Measurements from ENCODE around the gene HBS1L. TPM values are rescaled to one million over a fixed set of nuclear protein-coding genes. Genes with fewer than 3 reads are reported as not detected.

HBS1L gene
- total RNA-seq, 1 donor from 2014 or later: 94.4 TPM

DNA sequence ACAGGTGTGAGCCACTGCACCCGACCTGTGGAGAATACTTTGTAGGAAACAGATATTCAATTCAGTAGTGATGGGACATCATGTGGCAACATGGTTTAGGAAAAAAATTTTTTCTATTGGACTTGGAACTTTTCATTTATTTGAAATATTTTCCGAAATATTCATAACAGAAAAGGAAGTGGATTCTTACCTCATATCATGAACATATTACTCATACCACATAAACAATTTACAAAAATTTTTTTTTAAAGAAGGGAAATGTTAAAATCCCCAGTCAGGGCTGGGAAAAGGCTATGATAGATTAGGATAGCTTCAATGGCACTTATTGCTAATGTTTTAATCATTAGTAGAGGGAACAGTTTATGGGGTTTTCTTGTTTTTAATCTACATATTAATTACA lies 97.9 kb downstream of the HBS1L start:
- no peak overlapping the region for H3K4me3 Mint-ChIP-seq
- intact Hi-C loops (cut with micrococcal nuclease): loop anchor here (1.0 to 10.0 kb wide), 3 partner anchors 23 to 672 kb away; no protein-coding TSS in a partner anchor
- peaks cover 21% of the 10 kb centered on the region for H3K4me1 Mint-ChIP-seq
- H3K9me3 Mint-ChIP-seq: no peaks in the 10 kb centered on the region
- H3K27me3 Mint-ChIP-seq: no peaks in the 10 kb centered on the region
- H3K27ac Mint-ChIP-seq: peak overlapping the region; percentile 18
- DNase-seq: no peak
- peaks cover 29% of the 10 kb centered on the region for H3K36me3 Mint-ChIP-seq (ENCODE audit: low read depth)

DNA sequence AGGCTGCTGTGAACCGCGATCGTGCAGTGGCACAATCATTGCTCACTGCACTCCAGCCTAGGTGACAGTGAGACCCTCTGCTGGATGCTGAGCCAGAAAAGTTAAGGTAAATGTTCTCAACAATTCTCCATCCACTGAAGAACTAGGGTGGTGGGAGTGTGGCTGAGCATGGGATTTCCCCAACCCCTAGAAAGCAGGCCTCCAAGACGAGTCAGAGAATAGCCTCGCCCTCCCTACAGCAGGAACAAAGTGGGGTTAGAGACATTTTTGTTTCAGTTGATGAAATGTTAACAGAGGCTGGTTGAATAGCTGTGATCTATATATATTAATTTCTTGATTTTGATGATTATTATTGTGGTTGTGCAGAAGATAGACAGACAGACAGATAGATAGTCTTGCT lies 98.6 kb downstream of the HBS1L start:
- H3K27me3 Mint-ChIP-seq: no peaks in the 10 kb centered on the region
- no peaks in the 10 kb centered on the region for H3K9me3 Mint-ChIP-seq
- H3K4me1 Mint-ChIP-seq: peaks cover 15% of the 10 kb centered on the region
- DNase-seq: peak; percentile 54
- H3K27ac Mint-ChIP-seq: no peak overlapping the region
- H3K4me3 Mint-ChIP-seq: no peak overlapping the region
- intact Hi-C loops (cut with micrococcal nuclease): loop anchor here (1.0 to 10.0 kb wide), 3 partner anchors 23 to 671 kb away; no protein-coding TSS in a partner anchor
- H3K36me3 Mint-ChIP-seq (ENCODE audit: low read depth): peaks cover 23% of the 10 kb centered on the region

DNA sequence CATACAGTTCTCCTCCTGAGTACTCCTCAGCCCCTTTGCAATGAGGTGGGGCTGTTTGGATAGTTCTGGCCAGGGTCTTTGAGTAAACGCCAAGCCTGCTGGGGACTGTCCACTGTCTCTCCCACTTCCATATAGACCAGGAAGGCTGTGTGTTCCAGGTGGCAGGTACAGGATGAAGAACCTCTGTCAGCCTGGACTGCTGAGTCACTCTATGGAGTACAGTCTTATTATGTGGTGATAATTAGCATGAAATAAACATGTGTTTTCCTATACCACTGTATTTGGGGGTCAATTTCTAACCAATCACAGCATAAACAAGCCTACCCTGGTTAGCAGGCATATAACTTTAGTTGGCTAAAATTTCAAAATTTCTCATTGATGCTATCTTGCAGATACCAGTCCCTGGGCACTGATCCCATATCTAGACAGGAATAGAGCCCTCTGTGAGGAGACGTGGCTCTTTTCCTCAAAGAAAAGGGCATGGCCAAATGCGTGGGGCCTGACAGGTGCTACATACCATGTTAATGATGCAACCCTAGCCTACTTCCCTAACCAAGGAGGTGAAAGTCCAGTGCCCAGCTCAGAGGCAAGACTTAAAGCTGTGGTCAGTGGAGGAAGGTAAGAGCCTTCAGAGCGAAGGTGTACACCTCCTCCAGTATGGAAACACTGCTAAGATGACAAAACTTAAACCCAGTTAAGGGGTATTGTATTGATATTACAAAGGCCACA lies 100.2 kb downstream of the HBS1L start:
- H3K9me3 Mint-ChIP-seq: no peaks in the 10 kb centered on the region
- intact Hi-C loops (cut with micrococcal nuclease): loop anchor here (10.0 kb wide), 1 partner anchor 670 kb away; no protein-coding TSS in a partner anchor
- H3K36me3 Mint-ChIP-seq (ENCODE audit: low read depth): peaks cover 13% of the 10 kb centered on the region
- H3K27me3 Mint-ChIP-seq: no peaks in the 10 kb centered on the region
- no peak overlapping the region for H3K4me3 Mint-ChIP-seq
- H3K27ac Mint-ChIP-seq: no peak overlapping the region
- peaks cover 13% of the 10 kb centered on the region for H3K4me1 Mint-ChIP-seq
- DNase-seq: no peak

DNA sequence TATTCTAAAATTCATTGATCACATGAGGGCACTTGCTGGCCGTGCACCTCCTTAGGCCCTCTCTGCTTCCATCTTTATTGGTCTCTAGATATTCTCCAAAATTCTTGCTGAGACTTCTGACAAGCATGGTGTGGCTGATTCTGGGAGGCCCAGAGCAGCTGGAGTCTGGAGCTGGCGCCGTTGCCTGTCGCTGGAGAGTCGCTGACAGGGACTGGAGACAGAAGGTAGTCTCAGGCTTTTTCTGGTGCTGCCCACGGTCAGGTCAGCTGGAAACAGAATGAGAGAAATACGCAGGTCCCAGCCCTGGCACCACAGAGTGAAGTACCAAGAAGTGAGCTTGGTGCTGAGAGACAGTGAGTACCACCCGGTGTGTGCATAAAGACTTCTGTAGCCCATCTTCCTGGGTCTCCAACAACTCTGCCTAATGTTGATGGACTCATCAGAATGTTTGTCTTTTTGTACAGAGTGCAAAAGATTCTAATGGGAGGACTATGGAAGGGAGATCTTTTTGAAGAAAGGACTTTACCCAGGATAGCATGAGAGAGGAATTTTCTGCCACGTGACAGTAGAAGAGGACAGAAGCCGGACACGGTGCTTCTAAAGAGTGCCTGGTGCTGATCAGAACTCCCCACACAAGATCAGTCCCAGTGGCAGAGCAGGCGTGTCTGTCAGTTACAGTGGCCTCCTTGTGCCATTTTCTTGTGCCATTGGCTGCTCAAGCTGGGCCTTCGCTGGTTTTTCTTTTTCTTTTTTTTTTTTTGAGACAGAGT lies 102.9 kb downstream of the HBS1L start:
- no peaks in the 10 kb centered on the region for H3K27me3 Mint-ChIP-seq
- no peak overlapping the region for H3K27ac Mint-ChIP-seq
- peaks cover 4% of the 10 kb centered on the region for H3K36me3 Mint-ChIP-seq (ENCODE audit: low read depth)
- intact Hi-C loops (cut with micrococcal nuclease): loop anchor here (10.0 kb wide), 1 partner anchor 667 kb away; no protein-coding TSS in a partner anchor
- no peak for DNase-seq
- no peaks in the 10 kb centered on the region for H3K9me3 Mint-ChIP-seq
- H3K4me3 Mint-ChIP-seq: no peak overlapping the region
- peaks cover 8% of the 10 kb centered on the region for H3K4me1 Mint-ChIP-seq

DNA sequence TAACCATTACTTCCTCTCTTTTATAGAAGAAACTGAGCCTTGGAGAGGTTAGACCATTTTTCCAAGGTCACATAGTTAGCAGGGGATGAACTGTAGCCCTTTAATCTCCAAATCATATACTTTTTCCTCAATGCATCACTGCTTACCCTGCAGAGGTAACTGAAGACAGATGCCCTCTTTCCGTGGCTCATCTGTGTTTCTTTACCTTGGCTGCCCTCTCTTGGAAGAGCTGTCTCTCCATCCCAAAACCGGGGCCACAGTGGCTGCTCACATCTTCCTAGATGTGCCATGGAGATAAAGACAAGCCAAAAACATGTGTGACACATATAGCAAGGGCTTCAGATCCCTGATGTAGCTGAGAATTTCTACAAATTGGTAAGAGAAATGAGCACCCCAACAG lies 104.1 kb downstream of the HBS1L start:
- DNase-seq: no peak
- Mint-ChIP-seq H3K4me3 (no peak overlapping the region), H3K27me3 (no peaks in the 10 kb centered on the region), H3K9me3 (no peaks in the 10 kb centered on the region), H3K4me1 (peaks cover 1% of the 10 kb centered on the region), H3K36me3 (ENCODE audit: low read depth) (peaks cover 4% of the 10 kb centered on the region), H3K27ac (no peak overlapping the region)
- intact Hi-C loops (cut with micrococcal nuclease): loop anchor here (10.0 kb wide), 1 partner anchor 666 kb away; no protein-coding TSS in a partner anchor

DNA sequence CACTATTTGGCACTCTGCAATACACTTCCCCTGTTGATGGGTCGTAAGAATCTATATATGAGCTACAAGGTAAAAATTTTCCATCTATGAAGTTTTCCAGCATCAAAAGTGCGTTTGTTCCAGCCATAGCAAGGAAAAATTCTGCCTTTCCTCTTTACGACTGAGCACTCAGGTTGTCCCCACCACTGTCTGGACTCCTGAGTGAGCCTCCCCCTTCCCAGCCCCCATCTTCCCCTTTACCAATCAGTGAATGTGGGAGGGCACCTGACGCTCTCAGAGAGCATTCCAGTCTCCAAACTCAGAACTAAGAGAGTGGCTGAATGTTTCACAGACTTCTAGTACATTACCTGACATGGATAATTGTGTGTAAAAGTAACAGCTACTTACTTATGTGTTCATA lies 104.7 kb downstream of the HBS1L start, which contains the start of gene ALDH8A1:
TSS of gene ALDH8A1 (minus strand) at position 175 of the 400 bp plus-strand sequence. CDS start at position 127, 48 bp downstream.
- Mint-ChIP-seq H3K9me3 (no peaks in the 10 kb centered on the region), H3K27me3 (no peaks in the 10 kb centered on the region), H3K4me3 (no peak within 1 kb of the TSS), H3K36me3 (ENCODE audit: low read depth) (no peaks in the 10 kb centered on the region), H3K27ac (no peak within 1 kb of the TSS), H3K4me1 (no peaks in the 10 kb centered on the region)
- intact Hi-C loops (cut with micrococcal nuclease): loop anchor here (10.0 kb wide), 1 partner anchor 665 kb away; no protein-coding TSS in a partner anchor
- no peak for DNase-seq

DNA sequence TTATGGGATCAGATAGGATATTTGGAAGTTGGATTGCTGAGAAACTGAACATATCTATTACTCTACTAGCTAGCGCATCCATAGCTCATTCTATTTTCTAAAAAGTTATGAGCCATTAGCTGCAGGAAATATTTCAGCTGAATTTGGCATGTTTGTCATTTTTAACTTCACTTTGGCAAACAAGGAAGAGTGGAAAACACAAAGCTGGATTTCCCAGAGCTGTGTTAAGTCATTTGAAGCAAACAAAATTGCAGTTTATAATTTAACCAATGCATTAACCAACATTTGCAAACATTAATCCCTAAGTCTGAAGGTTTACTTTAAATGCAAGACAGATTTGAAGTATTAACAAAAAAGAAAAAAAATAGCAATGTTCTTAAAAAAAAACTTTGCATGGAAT lies 105.9 kb downstream of the HBS1L start:
- Mint-ChIP-seq H3K27me3 (no peaks in the 10 kb centered on the region), H3K9me3 (no peaks in the 10 kb centered on the region), H3K27ac (no peak overlapping the region), H3K4me1 (no peaks in the 10 kb centered on the region), H3K4me3 (no peak overlapping the region), H3K36me3 (ENCODE audit: low read depth) (no peaks in the 10 kb centered on the region)
- intact Hi-C loops (cut with micrococcal nuclease): no loop called here
- DNase-seq: no peak

DNA sequence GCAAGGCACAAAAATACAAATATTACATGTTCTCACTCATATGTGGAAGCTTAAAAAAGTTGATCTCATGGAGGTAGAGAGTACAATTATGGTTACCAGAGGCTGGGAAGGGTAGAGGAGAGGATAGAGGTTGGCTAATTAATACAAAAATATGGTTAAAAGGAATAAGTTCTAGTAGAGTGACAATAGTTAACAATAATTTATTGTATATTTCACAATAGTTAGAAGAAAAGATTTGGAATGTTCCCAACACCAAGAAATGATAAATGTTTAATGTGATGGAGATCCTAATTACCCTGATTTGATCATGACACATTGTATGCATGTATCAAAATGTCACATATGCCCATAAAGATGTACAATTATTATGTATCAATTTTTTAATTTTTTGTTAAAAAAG lies 106.5 kb downstream of the HBS1L start:
- Mint-ChIP-seq H3K9me3 (no peaks in the 10 kb centered on the region), H3K27ac (no peak overlapping the region)
- intact Hi-C loops (cut with micrococcal nuclease): no loop called here

DNA sequence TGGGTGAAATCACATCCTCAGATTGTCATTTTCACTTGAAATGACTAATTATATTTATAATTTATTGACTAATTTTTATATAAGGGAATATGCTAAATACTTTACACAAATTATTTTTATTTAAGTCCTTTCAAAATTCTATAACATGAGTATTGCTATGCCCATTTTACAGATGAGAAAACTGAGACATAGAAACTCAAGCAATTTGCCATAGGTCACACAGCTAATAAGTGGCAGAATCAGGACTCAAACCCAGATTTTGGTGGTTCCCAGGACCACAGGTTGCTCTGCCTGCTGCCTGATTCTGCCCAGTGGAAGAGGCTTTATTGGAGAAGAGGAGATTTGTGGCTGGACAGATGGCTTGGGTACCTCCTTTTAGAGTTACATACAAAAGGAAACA lies 109.6 kb downstream of the HBS1L start:
- Mint-ChIP-seq H3K4me1 (peaks cover 4% of the 10 kb centered on the region), H3K4me3 (no peak overlapping the region), H3K27me3 (no peaks in the 10 kb centered on the region), H3K27ac (no peak overlapping the region), H3K9me3 (no peaks in the 10 kb centered on the region), H3K36me3 (ENCODE audit: low read depth) (peaks cover 1% of the 10 kb centered on the region)
- peak; percentile 32 for DNase-seq
- intact Hi-C loops (cut with micrococcal nuclease): no loop called here

More for the DNA sequence above, 106.5 kb downstream of the HBS1L start:
- Mint-ChIP-seq H3K4me3 (no peak overlapping the region), H3K4me1 (peaks cover 2% of the 10 kb centered on the region), H3K27me3 (no peaks in the 10 kb centered on the region), H3K36me3 (ENCODE audit: low read depth) (peaks cover 1% of the 10 kb centered on the region)
- no peak for DNase-seq

DNA sequence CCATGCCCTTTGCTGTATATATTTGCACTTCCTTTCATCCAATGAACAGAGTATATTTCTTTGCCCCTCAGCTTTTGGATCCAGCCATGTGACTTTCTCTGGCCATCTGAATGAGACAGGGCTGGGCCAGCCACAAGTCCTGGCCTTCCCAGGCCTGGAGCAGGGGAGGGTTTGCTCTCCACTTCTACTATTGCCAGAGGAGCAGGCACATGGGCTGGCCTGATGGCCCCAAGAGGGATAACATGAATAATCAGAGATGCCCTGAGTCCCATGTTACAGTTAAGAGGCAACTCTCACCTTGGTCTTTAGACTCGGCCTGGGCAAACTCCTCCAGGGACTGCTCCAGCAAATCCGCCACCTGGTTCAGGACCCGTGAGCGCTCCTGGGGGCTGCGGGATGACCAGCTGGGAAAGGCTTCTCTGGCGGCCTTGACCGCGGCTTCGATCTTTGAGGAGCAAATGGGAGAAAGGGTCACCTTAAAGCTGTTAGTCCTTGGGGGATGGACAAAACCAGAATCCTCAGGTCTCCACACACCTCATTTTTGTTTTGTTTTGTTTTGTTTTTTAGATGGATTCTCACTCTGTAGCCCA lies 111.0 kb downstream of the HBS1L start:
- peaks cover 13% of the 10 kb centered on the region for H3K4me1 Mint-ChIP-seq
- peaks cover 5% of the 10 kb centered on the region for H3K36me3 Mint-ChIP-seq (ENCODE audit: low read depth)
- no peak overlapping the region for H3K27ac Mint-ChIP-seq
- no peaks in the 10 kb centered on the region for H3K27me3 Mint-ChIP-seq
- peak; percentile 49 for DNase-seq
- intact Hi-C loops (cut with micrococcal nuclease): loop anchor here (5.0 kb wide), 2 partner anchors 771 to 831 kb away; no protein-coding TSS in a partner anchor
- no peak overlapping the region for H3K4me3 Mint-ChIP-seq
- H3K9me3 Mint-ChIP-seq: no peaks in the 10 kb centered on the region

DNA sequence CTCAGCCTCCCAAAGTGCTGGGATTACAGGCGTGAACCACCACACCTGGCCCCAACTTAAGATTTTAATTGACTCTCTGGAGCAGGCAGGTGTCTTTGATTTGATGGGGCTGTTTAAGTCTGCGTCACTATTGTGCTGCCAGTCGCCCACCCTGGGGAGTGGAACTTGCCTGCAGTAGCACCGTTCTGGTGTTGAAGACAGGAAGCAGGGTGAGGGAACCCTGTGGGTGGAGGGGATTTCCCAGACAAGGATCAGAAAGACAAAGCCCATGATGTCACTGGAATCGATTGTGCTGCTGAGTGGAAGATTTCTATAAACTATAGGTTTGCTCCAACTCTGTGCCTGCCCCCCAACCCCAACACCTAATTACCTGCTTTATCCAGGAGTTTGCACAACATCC lies 115.7 kb downstream of the HBS1L start:
- Mint-ChIP-seq H3K9me3 (no peaks in the 10 kb centered on the region), H3K4me1 (peaks cover 23% of the 10 kb centered on the region), H3K36me3 (ENCODE audit: low read depth) (peaks cover 5% of the 10 kb centered on the region), H3K27ac (no peak overlapping the region), H3K27me3 (no peaks in the 10 kb centered on the region), H3K4me3 (peak overlapping the region; percentile 15)
- peak; percentile 80 for DNase-seq
- intact Hi-C loops (cut with micrococcal nuclease): loop anchor here (5.0 to 10.0 kb wide), 2 partner anchors 302 to 984 kb away; partner anchors contain the start of gene TBPL1

DNA sequence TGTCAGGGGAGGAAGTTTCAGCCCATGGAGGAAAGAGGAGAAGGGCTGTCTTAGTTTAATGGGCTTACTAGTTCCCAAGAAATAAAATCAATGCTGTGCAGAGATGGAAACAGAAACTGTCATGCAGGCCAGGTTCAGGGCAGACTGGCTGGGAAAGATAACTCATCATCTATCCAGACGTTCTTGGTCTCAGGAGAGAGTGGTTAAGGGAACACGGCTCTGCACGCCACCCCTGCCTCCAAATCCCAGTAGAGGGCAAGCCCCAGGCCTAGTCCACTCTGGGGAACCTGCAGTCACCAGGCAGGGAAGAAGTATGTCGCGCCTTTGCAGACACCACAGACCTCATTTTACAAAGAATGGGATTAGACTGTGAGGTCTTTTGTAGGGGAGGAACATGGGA lies 117.2 kb downstream of the HBS1L start:
- peaks cover 19% of the 10 kb centered on the region for H3K4me1 Mint-ChIP-seq
- no peak for DNase-seq
- intact Hi-C loops (cut with micrococcal nuclease): loop anchor here (5.0 to 10.0 kb wide), 2 partner anchors 300 to 983 kb away; partner anchors contain the start of gene TBPL1
- H3K27ac Mint-ChIP-seq: no peak overlapping the region
- H3K4me3 Mint-ChIP-seq: no peak overlapping the region
- no peaks in the 10 kb centered on the region for H3K9me3 Mint-ChIP-seq
- peaks cover 3% of the 10 kb centered on the region for H3K36me3 Mint-ChIP-seq (ENCODE audit: low read depth)
- H3K27me3 Mint-ChIP-seq: no peaks in the 10 kb centered on the region

DNA sequence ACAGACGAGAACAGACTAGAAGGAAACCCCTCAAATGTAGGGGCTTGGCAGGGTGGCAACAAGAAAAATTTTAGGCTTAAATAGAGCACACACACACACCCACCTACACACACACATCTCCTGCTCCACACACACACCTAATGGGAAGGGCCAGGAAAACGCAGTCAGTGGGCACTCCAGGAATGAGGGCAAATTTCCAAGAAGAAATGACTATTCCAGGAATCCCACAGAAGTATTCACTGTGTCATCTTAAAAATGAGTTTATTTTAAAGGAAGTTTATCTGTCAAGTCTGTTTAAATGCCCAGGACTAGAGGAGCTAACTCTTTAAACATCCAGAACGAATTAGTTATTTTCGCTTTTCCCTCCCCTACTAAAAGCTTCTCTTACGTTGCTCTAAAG lies 117.7 kb downstream of the HBS1L start:
- no peak overlapping the region for H3K4me3 Mint-ChIP-seq
- intact Hi-C loops (cut with micrococcal nuclease): loop anchor here (5.0 to 10.0 kb wide), 2 partner anchors 300 to 982 kb away; partner anchors contain the start of gene TBPL1
- H3K27ac Mint-ChIP-seq: no peak overlapping the region
- H3K27me3 Mint-ChIP-seq: no peaks in the 10 kb centered on the region
- peaks cover 5% of the 10 kb centered on the region for H3K36me3 Mint-ChIP-seq (ENCODE audit: low read depth)
- no peaks in the 10 kb centered on the region for H3K9me3 Mint-ChIP-seq
- DNase-seq: no peak
- H3K4me1 Mint-ChIP-seq: peaks cover 19% of the 10 kb centered on the region

Measured in activated CD4-positive, alpha-beta T cell treated with anti-CD3 and anti-CD28 coated beads, Interleukin-2, amount 10 ng/mL, durations not matched to agents 24 days and 14 days (primary cell).